HL-60 (cell line): ENCODE results near the gene IKZF5.

ENCODE experiments used
- DNase-seq, 2 experiments: peaks; one replicate each; pipeline ENCODE4 v3.0.0-alpha.2; 2010 to 2020; ENCODE audit warnings: low read depth in 1 of 2, low spot score in 1 of 2
- H3K27ac ChIP-seq: fragments of 250-450 bp; sonication (Bioruptor Pico); replicated peaks from 2 replicates; pipeline ENCODE4 v1.5.1; 2020; ENCODE audit warnings: mild to moderate bottlenecking, moderate library complexity
- H3K27me3 ChIP-seq: fragments of 250-450 bp; sonication (Bioruptor Pico); 2 replicates; pipeline ENCODE4 v1.5.1; 2021; ENCODE audit warnings: mild to moderate bottlenecking, moderate library complexity; ENCODE audit not compliant: insufficient read depth, poor library complexity, severe bottlenecking
- H3K4me3 ChIP-seq: replicated peaks from 2 replicates; pipeline ENCODE4 v1.5.1; 2011; ENCODE audit warnings: mild to moderate bottlenecking, control low read depth, low read length; ENCODE audit not compliant: insufficient read depth
- GABPA ChIP-seq: IDR thresholded peaks from 2 replicates; pipeline ENCODE4 v1.6.1; 2012; ENCODE audit warnings: low read depth
- POLR2AphosphoS5 ChIP-seq: IDR thresholded peaks from 2 replicates; pipeline ENCODE4 v1.6.1; 2012; ENCODE audit warnings: low read depth
- SPI1 ChIP-seq: IDR thresholded peaks from 2 replicates; pipeline ENCODE4 v1.6.1; 2012; ENCODE audit warnings: low read depth, mild to moderate bottlenecking, borderline replicate concordance
- TF ChIP-seq, protein P1 (sequence below): IDR thresholded peaks from 2 replicates; pipeline ENCODE4 v1.6.1; 2012; ENCODE audit warnings: low read depth; ENCODE audit not compliant: insufficient replicate concordance
- TF ChIP-seq, protein P2 (sequence below): IDR thresholded peaks from one replicate; pipeline ENCODE4 v1.5.1; 2011; ENCODE audit warnings: low read length, control low read depth, inconsistent platforms; ENCODE audit not compliant: insufficient read depth

Gene IKZF5

DNA sequence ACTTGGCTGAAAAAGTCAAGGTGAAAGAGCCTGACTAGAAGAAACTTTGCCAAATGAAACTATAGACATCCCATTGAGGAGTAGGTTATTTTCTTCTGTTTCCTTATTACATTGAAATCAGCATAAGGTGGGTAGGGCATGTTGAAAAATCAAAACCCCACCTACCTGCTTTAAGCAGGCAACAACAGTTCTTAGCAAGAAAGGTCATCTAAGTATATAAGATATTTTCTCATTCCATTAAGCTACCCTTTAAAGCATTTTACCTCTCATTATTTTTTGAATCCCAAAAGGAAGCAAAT lies 31.0 kb upstream of the IKZF5 start:
- TF ChIP-seq, protein P1, sequence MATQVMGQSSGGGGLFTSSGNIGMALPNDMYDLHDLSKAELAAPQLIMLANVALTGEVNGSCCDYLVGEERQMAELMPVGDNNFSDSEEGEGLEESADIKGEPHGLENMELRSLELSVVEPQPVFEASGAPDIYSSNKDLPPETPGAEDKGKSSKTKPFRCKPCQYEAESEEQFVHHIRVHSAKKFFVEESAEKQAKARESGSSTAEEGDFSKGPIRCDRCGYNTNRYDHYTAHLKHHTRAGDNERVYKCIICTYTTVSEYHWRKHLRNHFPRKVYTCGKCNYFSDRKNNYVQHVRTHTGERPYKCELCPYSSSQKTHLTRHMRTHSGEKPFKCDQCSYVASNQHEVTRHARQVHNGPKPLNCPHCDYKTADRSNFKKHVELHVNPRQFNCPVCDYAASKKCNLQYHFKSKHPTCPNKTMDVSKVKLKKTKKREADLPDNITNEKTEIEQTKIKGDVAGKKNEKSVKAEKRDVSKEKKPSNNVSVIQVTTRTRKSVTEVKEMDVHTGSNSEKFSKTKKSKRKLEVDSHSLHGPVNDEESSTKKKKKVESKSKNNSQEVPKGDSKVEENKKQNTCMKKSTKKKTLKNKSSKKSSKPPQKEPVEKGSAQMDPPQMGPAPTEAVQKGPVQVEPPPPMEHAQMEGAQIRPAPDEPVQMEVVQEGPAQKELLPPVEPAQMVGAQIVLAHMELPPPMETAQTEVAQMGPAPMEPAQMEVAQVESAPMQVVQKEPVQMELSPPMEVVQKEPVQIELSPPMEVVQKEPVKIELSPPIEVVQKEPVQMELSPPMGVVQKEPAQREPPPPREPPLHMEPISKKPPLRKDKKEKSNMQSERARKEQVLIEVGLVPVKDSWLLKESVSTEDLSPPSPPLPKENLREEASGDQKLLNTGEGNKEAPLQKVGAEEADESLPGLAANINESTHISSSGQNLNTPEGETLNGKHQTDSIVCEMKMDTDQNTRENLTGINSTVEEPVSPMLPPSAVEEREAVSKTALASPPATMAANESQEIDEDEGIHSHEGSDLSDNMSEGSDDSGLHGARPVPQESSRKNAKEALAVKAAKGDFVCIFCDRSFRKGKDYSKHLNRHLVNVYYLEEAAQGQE: no peak
- TF ChIP-seq, protein P2, sequence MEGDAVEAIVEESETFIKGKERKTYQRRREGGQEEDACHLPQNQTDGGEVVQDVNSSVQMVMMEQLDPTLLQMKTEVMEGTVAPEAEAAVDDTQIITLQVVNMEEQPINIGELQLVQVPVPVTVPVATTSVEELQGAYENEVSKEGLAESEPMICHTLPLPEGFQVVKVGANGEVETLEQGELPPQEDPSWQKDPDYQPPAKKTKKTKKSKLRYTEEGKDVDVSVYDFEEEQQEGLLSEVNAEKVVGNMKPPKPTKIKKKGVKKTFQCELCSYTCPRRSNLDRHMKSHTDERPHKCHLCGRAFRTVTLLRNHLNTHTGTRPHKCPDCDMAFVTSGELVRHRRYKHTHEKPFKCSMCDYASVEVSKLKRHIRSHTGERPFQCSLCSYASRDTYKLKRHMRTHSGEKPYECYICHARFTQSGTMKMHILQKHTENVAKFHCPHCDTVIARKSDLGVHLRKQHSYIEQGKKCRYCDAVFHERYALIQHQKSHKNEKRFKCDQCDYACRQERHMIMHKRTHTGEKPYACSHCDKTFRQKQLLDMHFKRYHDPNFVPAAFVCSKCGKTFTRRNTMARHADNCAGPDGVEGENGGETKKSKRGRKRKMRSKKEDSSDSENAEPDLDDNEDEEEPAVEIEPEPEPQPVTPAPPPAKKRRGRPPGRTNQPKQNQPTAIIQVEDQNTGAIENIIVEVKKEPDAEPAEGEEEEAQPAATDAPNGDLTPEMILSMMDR: no peak
- TF ChIP-seq SPI1 (no peak), GABPA (no peak), POLR2AphosphoS5 (no peak)

DNA sequence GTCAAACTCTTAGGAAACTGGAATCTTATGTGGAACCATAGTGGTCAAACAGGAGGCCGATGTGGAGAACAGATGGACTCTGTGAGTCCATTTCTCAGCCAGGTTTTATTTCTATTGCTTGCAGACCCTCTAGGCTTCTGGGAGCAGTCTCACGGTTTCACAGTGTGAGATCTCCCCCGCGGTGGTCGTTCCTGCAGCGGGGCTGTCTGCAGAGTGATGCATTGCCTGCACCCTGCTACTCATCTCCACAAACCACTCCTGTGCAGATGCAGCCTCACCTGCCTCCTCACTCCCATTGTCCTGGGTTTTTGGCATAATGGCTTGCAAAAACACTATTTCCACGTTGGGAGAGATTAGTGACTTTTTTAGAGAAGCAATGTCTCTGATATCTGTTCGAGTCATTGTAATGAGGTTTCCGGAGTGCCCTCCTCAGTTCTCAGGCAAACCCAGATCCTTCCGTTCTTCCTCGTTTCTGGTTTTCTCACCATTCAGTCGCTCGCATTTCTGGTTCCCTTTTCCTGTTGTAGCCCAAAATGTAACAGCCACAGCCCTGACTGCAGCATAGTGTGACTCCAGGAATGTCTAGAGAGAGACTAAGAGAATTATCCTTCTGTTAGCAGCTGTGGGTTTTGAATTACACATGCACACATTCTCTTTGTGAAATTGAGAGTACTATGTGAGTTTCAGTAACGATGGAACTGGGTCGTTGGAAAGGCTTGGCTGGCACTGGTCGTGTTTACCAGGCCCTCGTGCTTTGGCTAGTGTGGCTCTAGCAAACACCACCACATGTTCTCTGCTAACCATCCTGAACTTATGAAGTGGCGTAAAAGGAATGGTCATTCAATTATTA lies 30.4 kb upstream of the IKZF5 start:
- peak overlapping the region; percentile 6; the same call in 1 of the 2 replicates for H3K27ac ChIP-seq
- H3K27me3 ChIP-seq: no peaks in the 10 kb centered on the region
- TF ChIP-seq GABPA: no peak
- TF ChIP-seq, protein P1: no peak
- TF ChIP-seq, protein P2: no peak
- DNase-seq: peak in 1 of 2 experiments; percentile 60
- H3K4me3 ChIP-seq: no peak overlapping the region

More for the DNA sequence above, 31.0 kb upstream of the IKZF5 start:
- Histone ChIP-seq H3K4me3 (no peak overlapping the region), H3K27me3 (no peaks in the 10 kb centered on the region), H3K27ac (no peak overlapping the region)
- DNase-seq: no peak

DNA sequence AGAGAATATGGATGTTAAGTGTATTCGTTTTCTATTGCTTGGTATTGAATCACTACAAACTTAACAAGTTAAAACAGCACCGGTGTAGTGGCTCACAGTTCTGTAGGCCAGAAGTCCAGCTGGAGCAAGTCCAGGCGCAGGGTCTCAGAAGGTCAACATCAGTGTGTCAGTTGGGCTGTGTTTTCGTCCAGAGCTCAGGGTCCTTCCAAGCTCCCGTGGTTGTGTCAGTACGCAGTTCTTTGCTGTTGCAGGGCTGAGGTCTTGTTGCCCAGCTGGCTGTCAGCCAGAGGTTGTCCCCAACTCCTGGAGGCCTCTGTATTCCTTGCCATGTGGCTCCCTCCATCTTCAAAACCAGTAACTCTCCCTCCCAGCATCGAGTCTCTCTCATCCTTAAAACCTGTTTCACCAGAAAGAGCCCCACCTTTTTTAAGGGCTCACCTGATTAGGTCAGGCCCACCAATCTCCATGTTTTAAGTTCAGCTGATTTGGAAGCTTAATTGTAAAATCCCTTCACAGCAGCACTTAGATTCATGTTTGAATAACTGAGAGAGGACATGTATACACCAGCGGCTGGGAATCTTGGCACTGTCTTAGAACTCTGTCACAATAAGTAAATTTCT lies 27.0 kb upstream of the IKZF5 start:
- TF ChIP-seq POLR2AphosphoS5 (no peak), SPI1 (no peak), GABPA (no peak)
- TF ChIP-seq, protein P1: no peak
- TF ChIP-seq, protein P2: no peak
- H3K27me3 ChIP-seq: no peaks in the 10 kb centered on the region
- H3K27ac ChIP-seq: no peak overlapping the region
- H3K4me3 ChIP-seq: no peak overlapping the region
- no peak for DNase-seq
